GM19099 (cell line): ENCODE results near the gene RPE65.

Experiments used
- POLR2A ChIP-seq: IDR thresholded peaks from 3 replicates; pipeline ENCODE4 v1.6.1; 2011; ENCODE audit warnings: low read depth; ENCODE audit not compliant: insufficient read length; ENCODE audit errors: extremely low read depth

The RPE65 gene

GRCh38 chr1:68460935-68461334 lies 11.2 kb upstream of the RPE65 start:
- TF ChIP-seq POLR2A: no peak

- TF ChIP-seq POLR2A: no peak
Measured at GRCh38 chr1:68459796-68460195, 10.0 kb upstream of the RPE65 start.

- TF ChIP-seq POLR2A: no peak
Measured at GRCh38 chr1:68459091-68459490, 9.3 kb upstream of the RPE65 start.

GRCh38 chr1:68456202-68456601 lies 6.4 kb upstream of the RPE65 start:
- no peak for TF ChIP-seq POLR2A

GRCh38 chr1:68454534-68454933 lies 4.8 kb upstream of the RPE65 start:
- TF ChIP-seq POLR2A: no peak

- TF ChIP-seq POLR2A: no peak
Measured at GRCh38 chr1:68453060-68453670, 3.4 kb upstream of the RPE65 start.

DNA sequence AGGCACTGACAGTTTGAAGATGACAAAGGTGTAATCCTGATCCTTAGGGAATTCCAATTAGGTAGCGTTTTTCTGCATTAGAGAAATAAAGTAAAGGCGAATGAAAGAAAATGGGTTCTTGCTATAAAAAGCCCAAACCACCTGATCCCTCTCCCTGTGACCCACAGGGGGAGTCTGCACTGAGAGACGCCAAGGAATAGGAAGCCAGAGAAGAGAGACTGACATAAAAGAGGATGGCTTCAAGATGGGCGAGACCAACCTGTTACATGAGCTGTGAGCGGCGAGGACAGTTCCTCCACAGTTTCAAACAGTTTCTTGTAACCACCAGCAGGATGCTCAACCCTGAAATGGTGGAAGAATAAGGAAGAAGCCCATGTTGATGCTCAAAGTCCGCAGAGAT lies 1.4 kb downstream of the RPE65 start:
- no peak for TF ChIP-seq POLR2A

- no peak for TF ChIP-seq POLR2A
Measured at GRCh38 chr1:68445709-68446108, 4.0 kb downstream of the RPE65 start.

DNA sequence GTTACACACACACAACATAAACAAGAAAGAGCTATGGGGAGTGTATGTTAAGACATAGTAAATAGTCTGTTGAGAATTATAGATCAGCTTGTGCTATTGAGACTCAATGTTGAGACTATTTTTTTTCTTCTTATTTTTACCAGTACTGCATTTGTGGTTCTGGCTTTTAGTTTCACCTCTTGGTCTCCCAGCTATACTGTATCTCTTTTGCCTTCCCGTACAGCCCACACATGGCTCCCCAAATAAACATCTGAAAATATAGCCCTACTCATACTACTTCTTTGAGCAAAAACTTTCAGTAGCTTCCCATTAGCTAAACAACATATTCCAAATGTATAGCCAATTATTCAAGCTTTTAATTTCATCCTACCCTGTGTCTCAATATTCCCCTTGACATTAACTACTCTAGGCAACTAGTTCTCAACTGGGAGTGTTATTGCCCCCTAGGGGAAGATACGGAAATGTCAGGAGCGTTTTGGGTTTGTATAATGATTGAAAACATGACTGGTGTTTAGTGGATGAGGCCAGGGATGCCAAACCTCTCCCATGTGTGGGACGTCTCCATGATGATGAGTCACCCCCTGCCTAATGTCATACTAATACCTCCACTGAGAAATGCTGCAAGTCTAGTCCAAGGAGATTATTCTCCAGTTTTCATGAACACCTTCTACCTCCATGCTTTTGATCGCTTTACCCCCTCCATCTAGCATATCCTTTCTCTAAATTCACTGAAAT lies 6.8 kb downstream of the RPE65 start:
- no peak for TF ChIP-seq POLR2A

DNA sequence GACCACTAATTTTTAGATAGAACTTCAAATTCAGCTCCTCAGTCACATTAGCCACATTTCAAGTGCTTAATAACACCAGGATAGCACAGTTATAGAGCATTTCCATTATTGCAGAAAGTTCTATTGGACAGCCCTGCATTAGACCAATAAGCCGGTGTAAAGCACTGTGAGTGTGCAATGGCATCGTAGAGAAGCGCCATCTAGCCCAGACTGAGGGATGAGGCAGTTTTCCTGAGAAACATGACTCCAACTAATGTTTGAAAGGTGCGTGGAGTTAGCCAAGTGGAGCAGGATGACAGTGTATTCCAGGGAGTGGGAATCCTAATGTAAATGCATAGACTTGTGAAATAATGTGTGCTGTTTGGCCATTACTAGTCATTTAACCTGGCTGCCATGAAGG lies 7.7 kb downstream of the RPE65 start:
- no peak for TF ChIP-seq POLR2A

DNA sequence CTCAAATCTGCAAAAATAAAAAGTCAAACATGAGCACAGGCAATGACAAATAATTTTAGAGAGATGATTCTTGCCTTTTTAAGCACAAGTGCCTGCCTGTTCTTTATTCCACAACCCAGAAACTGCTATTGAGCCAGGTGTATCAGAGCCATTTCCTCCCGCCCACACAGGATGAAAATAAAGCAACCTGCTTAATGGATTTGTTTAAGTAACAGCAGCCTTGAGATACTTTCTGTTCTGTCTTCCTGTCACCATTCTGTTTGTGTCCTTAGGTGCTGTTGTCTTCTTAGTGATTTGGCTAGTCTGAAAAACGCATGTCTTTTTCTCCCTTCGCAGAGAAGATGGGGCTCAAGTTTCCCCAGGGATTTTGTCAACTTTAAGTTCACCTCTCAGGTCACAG lies 11.4 kb downstream of the RPE65 start:
- TF ChIP-seq POLR2A: no peak

- no peak for TF ChIP-seq POLR2A
Measured at GRCh38 chr1:68433395-68433794, 16.4 kb downstream of the RPE65 start.

- TF ChIP-seq POLR2A: no peak
Measured at GRCh38 chr1:68431076-68431475, 18.7 kb downstream of the RPE65 start.

DNA sequence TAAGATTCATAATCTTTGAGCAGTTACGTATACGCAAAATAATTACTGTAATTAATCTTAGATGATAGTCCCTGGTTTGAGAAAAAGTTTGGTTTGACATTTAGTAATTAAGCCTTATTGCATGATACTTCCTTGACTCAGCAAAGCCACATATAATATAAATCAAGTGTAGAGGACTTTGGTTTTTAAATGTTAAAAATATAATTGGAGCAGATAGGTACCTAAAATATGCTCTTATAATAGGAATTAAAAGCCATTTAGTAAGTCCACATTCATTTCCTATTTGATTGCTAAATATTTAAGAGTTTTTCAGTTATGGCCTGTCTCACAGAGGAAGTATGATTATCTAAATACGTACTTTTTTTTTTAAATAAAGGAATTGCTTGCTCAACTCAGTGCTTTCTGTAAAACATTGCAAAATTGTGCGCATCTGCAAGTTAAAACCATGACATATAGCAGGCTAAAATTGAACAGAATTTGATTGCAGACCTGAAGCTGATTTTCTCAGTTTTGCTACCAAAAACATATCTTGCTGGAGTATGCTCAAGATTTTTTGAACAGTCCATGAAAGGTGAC lies 20.4 kb downstream of the RPE65 start:
- no peak for TF ChIP-seq POLR2A

DNA sequence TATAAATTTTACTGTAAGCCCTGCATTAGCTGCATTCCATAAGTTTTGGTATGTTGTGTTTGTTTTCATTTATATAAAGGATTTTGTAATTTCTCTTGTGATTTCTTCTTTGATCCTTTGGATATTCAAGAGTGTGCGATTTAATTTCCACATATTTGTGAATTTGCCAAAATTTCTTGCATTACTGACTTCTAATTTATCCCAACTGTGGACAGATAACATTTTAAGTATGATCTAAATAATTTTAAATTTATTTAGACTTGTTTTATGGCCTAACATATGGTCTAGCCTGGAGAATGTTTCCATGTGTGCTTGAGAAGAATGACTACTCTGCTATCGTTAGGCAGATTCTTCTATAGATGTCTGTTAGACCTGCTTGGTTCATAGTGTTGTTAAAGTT lies 23.2 kb downstream of the RPE65 start:
- no peak for TF ChIP-seq POLR2A

GRCh38 chr1:68421350-68421749 lies 28.4 kb downstream of the RPE65 start:
- no peak for TF ChIP-seq POLR2A

- no peak for TF ChIP-seq POLR2A
Measured at GRCh38 chr1:68409426-68409825, 40.3 kb downstream of the RPE65 start.

DNA sequence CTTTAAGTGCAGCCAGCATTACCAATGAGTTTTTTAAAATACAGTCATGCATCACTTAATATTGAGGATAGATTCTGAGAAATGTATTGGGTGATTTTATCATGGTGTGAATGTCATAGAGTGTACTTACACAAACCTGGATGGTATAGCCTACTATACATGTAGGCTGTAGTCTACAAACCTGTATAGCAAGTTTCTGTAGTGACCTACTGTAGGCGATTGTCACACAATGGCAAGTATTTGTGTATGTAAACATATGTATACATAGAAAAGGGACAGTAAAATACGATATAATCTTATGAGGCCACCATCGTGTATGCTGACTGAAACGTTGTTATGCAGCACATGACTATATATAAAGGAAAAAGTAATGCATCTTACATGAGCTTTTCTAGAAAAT lies 48.2 kb downstream of the RPE65 start:
- TF ChIP-seq POLR2A: no peak
